Measurements from ENCODE around the gene PLA2G4A. TPM values are rescaled to one million over a fixed set of nuclear protein-coding genes. Genes with fewer than 3 reads are reported as not detected.

The PLA2G4A gene
- total RNA-seq, 1 experiment from 2014 or later: 10.2 TPM

DNA sequence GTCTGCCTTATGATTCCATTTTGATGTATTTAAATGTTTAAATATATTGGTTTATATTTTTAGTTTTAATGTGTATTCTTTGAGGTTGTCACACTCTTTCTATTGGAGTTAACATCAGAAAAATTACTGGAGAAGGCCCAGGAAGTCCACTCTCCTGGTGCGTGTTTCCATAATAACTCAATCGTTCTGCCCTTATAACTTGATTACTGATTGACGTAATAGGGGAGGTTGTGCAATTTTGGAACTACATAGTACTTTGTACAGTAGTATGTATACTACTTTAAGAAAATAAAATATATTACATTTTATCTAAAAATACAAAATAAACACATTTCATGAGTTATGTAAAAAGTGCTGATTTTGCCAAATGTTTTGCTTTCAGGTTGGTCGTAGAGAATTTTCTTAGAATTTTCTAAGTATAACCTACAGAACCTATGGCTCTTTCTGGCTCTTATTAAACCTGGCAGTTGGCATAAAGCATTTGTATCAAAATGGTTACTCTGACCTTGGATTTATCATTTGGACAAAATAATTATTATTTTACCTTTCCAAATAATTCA is 5.7 kb downstream of the PLA2G4A start:
- DNase-seq (ENCODE audit: low read depth): no peak

- DNase-seq (ENCODE audit: low read depth): no peak
Observed at GRCh38 chr1:186835448-186835847, 6.7 kb downstream of the PLA2G4A start.

DNA sequence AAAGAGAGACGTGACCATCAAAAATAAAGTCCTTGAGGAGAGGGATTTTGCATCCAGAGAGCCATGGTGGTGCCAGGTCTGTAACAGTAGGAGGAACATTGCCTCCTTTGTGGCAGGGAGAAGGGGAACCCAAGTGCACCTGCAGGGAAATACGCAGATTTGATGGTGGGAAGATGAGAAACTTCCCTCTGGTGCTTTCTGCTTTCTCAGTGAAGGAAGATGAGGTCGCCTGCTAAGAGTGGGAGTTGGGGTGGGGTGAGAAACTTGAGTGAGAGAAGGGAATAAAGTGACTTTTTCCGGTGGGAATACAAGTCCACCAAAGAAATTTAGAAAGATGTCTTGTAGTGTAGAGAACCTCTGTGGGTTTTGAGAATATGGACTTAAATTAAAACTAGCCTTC is 9.1 kb downstream of the PLA2G4A start:
- no peak for DNase-seq (ENCODE audit: low read depth)

GRCh38 chr1:186838380-186839040 is 9.8 kb downstream of the PLA2G4A start:
- DNase-seq (ENCODE audit: low read depth): no peak

- DNase-seq (ENCODE audit: low read depth): no peak
Observed at GRCh38 chr1:186839041-186839400, 10.3 kb downstream of the PLA2G4A start.

GRCh38 chr1:186841599-186841998 is 12.8 kb downstream of the PLA2G4A start:
- no peak for DNase-seq (ENCODE audit: low read depth)

GRCh38 chr1:186842547-186842946 is 13.8 kb downstream of the PLA2G4A start:
- peak; percentile 40 for DNase-seq (ENCODE audit: low read depth)

DNA sequence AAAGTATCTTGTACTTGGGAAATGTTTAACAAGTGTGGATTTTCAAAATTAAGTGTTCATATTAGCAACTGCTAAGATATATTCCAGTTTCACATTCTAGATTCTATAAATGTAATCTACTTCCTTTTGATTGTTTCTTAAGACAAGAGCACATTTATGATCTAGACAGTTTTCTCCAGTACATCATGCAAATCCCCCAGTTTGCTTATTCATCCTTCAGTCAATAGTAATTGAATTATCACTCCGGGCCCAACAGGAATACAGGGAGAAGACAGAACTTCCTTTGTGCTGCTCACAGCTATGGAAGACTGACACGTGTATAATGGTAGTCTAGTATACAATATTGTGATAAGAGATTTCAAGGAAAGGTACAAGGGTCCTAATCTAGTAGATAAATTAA is 14.5 kb downstream of the PLA2G4A start:
- no peak for DNase-seq (ENCODE audit: low read depth)

DNA sequence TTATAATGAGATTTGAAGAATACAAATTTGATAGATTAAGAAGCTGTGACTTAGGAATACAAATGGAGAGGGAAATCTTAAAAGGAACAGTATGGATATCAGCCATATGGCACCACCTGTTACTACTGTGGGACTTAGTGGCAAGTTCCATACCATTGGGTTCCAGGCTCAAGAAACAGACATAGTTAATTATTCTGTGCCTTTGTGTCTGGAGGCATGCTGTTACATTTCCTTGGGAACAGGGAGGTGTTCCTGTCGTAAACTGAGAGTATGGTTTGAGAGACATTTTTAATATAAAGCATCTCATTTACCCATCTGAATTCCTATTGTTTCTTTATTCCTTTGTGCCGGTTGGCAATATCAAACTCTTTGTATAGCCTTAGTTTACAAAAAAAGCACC is 15.2 kb downstream of the PLA2G4A start:
- no peak for DNase-seq (ENCODE audit: low read depth)

DNA sequence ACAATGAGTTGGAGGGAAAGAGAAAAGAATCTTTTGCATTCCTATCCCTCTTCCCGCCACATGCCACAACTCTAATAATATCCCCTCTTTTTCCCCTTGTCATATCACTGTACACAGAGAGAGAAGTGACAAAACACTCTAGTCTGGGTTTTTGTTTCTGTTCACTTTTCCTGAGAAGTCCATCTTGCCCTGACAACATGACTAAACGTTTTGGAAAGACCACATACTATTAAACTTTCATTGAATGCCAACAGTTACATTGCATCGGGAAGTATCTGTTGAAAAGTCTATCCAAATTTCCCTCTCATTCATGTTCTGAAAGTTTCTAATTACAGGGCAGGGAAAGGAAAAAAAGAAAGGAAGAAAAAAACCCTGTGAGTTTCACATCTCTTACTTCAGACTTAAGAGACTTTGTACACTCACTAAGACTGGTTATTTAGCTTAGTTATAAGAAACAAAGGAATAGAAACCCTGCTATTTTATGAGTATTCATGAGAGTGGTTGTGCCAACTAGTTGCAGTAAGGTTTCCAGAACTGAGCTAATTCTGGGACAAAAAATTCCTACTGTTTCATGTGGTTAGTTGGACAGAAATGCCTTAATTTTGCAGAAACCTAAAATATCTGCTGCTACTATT is 16.9 kb downstream of the PLA2G4A start:
- DNase-seq (ENCODE audit: low read depth): no peak

DNA sequence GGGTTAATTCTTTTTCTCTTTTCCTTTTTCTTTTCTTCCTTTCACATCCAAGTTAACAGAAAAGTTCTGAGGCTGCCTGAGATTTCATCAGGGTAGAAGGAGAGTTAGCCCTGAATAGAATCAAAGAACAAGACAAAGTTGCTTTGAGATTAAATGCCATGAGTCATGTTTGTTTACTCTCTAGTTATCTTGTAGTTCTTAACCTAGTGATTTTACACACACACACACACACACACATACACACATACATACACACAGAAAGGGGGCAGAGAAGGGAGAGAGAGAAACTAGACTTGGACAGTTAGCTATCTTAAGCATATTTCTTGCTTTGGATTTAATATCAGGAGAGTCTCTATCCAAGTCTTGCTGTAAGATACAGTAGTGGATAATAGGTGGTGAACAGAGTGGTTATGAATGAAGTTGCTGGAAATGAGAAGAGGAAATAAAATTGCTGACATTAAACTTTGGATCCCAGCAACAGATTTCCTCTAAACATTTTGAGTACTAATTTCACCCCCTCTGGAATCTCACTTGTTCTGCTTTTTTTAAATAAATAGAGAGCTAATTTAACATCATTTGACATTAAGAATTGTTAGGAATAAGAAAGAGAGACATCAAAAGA is 19.9 kb downstream of the PLA2G4A start:
- DNase-seq (ENCODE audit: low read depth): peak; percentile 29

DNA sequence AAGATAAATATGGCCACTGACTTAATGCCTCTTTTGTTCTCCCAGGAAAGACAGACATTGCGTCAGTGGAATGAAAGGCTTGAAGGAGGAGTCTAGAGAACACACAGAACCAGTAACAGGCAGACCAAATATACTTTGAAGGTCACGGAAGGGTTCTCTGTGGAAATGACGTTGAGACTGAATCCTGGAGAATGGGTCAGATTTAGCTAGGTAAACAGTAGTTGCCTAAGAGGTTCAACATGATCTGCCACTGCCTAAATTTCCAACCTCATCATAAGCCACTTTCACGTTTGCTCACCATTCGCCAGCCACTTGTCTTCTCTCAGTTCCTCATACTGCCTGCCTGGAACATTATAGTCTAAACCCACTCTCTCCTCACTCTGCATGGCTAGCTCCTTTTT is 20.5 kb downstream of the PLA2G4A start:
- DNase-seq (ENCODE audit: low read depth): no peak

DNA sequence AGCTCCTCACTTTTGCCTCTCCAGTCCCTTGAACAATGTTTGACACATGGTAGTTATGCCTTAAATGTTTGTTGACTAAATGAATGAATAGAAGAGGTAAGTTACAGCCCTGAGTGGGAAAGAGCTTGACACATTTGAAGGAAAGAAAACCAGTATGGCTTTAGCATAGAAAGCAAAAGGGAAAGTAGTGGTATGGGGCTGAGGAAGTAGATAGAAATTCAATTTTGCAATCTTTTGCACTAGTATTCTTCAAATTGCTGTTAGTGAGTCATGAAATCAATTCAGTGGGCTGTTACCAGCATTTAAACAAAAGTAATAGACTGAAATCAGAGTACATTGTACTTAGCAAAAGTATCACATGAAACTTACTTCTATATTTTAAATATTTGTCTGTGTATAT is 21.1 kb downstream of the PLA2G4A start:
- no peak for DNase-seq (ENCODE audit: low read depth)

DNA sequence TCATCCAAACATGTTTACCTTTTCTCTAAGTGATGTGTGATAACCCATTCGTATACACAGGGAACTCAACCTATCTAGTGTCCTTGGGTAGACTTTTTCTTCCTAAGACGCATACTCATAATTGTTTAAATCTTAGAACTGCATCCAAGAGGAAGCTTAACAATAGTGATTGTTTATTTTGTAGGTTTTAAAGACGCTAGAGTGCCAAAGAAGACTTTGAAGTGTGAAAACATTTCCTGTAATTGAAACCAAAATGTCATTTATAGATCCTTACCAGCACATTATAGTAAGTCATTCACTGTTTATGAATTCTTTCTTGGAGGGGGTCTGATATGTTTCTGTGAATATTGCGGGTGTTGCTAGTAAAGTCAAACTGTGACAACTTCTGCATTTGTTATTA is 25.4 kb downstream of the PLA2G4A start:
- DNase-seq (ENCODE audit: low read depth): no peak

- DNase-seq (ENCODE audit: low read depth): no peak
Observed at GRCh38 chr1:186858923-186859322, 30.2 kb downstream of the PLA2G4A start.

DNA sequence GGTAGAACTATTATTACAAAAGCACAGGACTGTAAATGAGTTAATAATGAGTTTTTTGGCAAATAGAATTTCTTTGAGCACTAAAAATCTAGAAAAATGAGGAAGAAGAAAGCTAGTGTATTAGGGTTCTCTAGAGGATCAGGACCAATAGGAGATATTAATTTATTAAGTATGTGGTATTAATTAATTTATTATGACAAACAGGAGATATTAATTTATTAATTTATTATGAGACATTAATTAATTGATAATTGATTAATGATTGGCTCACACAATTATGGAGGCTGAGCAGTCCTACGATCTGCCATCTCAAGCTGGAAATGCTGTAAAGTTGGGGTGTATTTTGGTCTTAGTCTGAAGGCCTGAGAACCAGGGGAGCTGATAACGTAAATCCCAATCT is 31.2 kb downstream of the PLA2G4A start:
- no peak for DNase-seq (ENCODE audit: low read depth)

GRCh38 chr1:186864296-186864695 is 35.5 kb downstream of the PLA2G4A start:
- DNase-seq (ENCODE audit: low read depth): peak; percentile 63

DNA sequence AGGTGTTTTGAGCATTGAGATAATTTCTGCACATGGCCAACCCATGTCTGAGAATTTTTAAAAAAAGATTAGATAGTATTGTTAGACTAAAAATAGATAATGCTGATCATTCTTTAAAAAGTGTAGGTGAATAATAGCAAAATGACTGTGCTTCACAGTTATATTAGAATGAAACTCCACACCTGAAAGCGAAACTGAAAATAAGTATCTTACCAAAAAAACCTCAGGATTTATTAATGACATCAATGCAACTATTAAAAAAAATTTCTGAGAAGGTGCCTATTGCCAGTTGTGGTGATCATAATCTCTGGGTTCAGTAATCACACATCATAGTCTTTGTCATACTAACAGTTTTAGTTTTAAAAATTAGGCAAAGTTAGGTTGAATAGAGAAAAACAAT is 36.5 kb downstream of the PLA2G4A start:
- no peak for DNase-seq (ENCODE audit: low read depth)

- DNase-seq (ENCODE audit: low read depth): peak; percentile 69
Observed at GRCh38 chr1:186865857-186866256, 37.1 kb downstream of the PLA2G4A start.

GRCh38 chr1:186869526-186870228 is 40.9 kb downstream of the PLA2G4A start:
- no peak for DNase-seq (ENCODE audit: low read depth)

- no peak for DNase-seq (ENCODE audit: low read depth)
Observed at GRCh38 chr1:186871784-186872183, 43.0 kb downstream of the PLA2G4A start.

DNA sequence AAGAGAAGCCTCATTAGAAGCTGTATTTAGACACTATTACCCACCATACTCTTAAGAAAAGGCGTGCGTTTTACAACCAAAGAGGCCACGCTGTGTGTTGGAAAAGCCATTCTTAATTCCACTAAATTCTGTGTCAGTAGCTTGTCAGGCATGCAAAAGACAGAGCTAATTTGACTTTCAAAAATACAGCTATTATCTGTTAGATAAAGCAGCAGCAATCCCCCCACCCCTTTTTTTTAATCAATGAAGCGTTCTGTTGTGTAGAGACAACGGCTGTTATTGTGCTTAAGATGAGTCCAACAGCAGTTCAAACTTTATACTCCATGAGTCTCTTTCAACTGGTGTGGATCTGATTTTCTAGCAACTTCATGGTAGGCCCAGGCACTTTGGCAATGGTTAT is 43.5 kb downstream of the PLA2G4A start:
- no peak for DNase-seq (ENCODE audit: low read depth)
